ENCODE data around the gene RBM6. TPM values are rescaled to one million over a fixed set of nuclear protein-coding genes. Genes with fewer than 3 reads are reported as not detected.

The RBM6 gene
- polyA plus RNA-seq, 1 of the 3 experiments (the other 2 are of a cell fraction): 67.4 TPM

DNA sequence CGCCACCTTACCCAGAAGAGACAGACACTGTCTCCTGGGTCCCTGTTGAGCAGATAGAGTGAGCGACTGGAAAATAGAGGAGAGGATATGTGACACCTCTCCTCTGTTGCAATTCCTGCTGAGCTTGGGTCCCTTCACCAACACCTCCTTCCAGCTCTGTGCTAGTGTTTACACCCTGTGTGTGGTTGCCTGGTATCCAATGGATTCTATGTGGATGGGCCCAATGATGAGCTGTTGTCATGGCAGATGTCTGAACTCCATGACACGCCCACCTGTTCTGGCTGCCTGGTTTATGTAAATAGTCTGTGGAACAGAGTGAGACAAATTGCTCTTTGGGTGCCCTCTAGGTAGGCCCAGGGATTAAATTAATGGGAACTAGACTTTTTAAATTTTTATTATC, 172.5 kb downstream of the RBM6 start:
- no peaks in the 10 kb centered on the region for H3K4me1 ChIP-seq (ENCODE audit: control insufficient read depth in 1 of 2, insufficient read depth in 2 of 2, low read depth in 1 of 2, low read length in 1 of 2)
- TF ChIP-seq IRF3 (IDR thresholded peaks at IDR 0.05; ENCODE audit: low read depth, low read length) (no peak), MXI1 (IDR thresholded peaks at IDR 0.05; ENCODE audit: low read depth, low read length) (no peak), TCF12 (IDR thresholded peaks at IDR 0.05) (no peak), REST (IDR thresholded peaks at IDR 0.05; ENCODE audit: low read depth, low read length) (no peak), JUND (IDR thresholded peaks at IDR 0.05) (no peak), CHD2 (IDR thresholded peaks at IDR 0.05; ENCODE audit: low read length, partially characterized antibody) (no peak)
- TF ChIP-seq, protein P1, sequence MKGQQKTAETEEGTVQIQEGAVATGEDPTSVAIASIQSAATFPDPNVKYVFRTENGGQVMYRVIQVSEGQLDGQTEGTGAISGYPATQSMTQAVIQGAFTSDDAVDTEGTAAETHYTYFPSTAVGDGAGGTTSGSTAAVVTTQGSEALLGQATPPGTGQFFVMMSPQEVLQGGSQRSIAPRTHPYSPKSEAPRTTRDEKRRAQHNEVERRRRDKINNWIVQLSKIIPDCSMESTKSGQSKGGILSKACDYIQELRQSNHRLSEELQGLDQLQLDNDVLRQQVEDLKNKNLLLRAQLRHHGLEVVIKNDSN (IDR thresholded peaks at IDR 0.05; ENCODE audit: borderline replicate concordance, low read depth): no peak
- H4K20me1 ChIP-seq (ENCODE audit: insufficient read depth): peaks cover 12% of the 10 kb centered on the region; the same call in 1 of the 2 replicates
- no peaks in the 10 kb centered on the region for H3K27me3 ChIP-seq (ENCODE audit: insufficient read depth)
- H3F3A ChIP-seq (replicated peaks; ENCODE audit: insufficient read depth): peaks cover 38% of the 10 kb centered on the region
- H3K4me3 ChIP-seq (ENCODE audit: low read depth in 2 of 2, low read length in 1 of 2): no peak overlapping the region
- ChIA-PET CTCF (interaction anchor here (0.9 to 28.1 kb wide), 4 partner anchors 8 to 73 kb away, joined by 3 to 684 read pairs (median 4); partner anchors contain the start of gene GNAT1), POLR2A (no interaction called here)
- H3K79me2 ChIP-seq (ENCODE audit: insufficient read depth): 0 out of 2 replicates have a peak, but pooled peaks cover 3% of the 10 kb centered on the region
- H3K9me2 ChIP-seq: no peaks in the 10 kb centered on the region
- H3K36me3 ChIP-seq (replicated peaks in 1 of 2; ENCODE audit: control insufficient read depth in 1 of 2, insufficient read depth in 2 of 2, low read length in 1 of 2): peaks cover 78 to 92% of the 10 kb centered on the region in 2 experiments
- WGBS (ENCODE audit: low lambda C conversion rate): 98% methylated on average over 3 of the region's 3 CpGs
- H2AFZ ChIP-seq (ENCODE audit: low read depth): no peak overlapping the region
- H3K9ac ChIP-seq: no peak overlapping the region
- no peaks in the 10 kb centered on the region for H3K9me3 ChIP-seq
- H3K4me2 ChIP-seq: no peak overlapping the region
- no peak for DNase-seq
- no peak overlapping the region for H3K27ac ChIP-seq (ENCODE audit: low read depth in 2 of 2, low read length in 1 of 2)

DNA sequence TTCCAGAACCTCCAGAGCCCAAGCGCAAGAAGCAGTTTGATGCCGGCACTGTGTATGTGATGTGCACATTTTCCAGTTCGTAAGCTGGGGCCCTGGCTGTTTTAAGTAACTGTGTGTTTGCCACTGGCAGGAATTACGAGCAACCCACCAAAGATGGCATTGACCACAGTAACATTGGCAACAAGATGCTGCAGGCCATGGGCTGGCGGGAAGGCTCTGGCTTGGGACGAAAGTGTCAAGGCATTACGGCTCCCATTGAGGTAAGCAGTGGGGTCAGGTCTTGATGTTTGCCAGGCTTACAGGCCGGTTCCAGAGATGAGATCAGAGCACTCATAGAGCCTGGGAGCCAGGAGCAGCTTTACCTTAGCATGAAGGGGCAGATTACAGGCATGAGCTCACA, 177.2 kb downstream of the RBM6 start:
- DNase-seq: no peak
- Histone ChIP-seq H3K27ac (ENCODE audit: low read depth in 2 of 2, low read length in 1 of 2) (no peak overlapping the region), H3K9ac (no peak overlapping the region), H3K4me2 (no peak overlapping the region), H3K9me3 (no peaks in the 10 kb centered on the region), H2AFZ (ENCODE audit: low read depth) (no peak overlapping the region), H3K9me2 (no peaks in the 10 kb centered on the region), H3K36me3 (replicated peaks in 1 of 2; ENCODE audit: control insufficient read depth in 1 of 2, insufficient read depth in 2 of 2, low read length in 1 of 2) (peaks cover 52 to 74% of the 10 kb centered on the region in 2 experiments), H3K4me1 (ENCODE audit: control insufficient read depth in 1 of 2, insufficient read depth in 2 of 2, low read depth in 1 of 2, low read length in 1 of 2) (peaks cover 0 to 7% of the 10 kb centered on the region in 2 experiments; a peak in 1 of 4 replicates), H3K79me2 (ENCODE audit: insufficient read depth) (no peaks in the 10 kb centered on the region), H3K27me3 (ENCODE audit: insufficient read depth) (no peaks in the 10 kb centered on the region), H3K4me3 (ENCODE audit: low read depth in 2 of 2, low read length in 1 of 2) (no peak overlapping the region), H3F3A (replicated peaks; ENCODE audit: insufficient read depth) (peaks cover 49% of the 10 kb centered on the region), H4K20me1 (ENCODE audit: insufficient read depth) (peaks cover 23% of the 10 kb centered on the region; the same call in 1 of the 2 replicates)
- ChIA-PET POLR2A (no interaction called here), CTCF (interaction anchor here (0.6 to 28.1 kb wide), 3 partner anchors 37 to 125 kb away, joined by 3 to 684 read pairs (median 4); partner anchors contain the start of gene GNAT1)
- 95% methylated on average over 4 of the region's 8 CpGs for WGBS (ENCODE audit: low lambda C conversion rate)
- TF ChIP-seq, protein P1 (IDR thresholded peaks at IDR 0.05; ENCODE audit: borderline replicate concordance, low read depth): no peak
- TF ChIP-seq RFX5 (IDR thresholded peaks at IDR 0.05; ENCODE audit: low read length): no peak
- TF ChIP-seq POLR2AphosphoS5 (IDR thresholded peaks at IDR 0.05; ENCODE audit: low read depth, low read length): no peak
- TF ChIP-seq JUND (IDR thresholded peaks at IDR 0.05): no peak
- no peak for TF ChIP-seq RCOR1 (IDR thresholded peaks at IDR 0.05; ENCODE audit: low read length)
- TF ChIP-seq MXI1 (IDR thresholded peaks at IDR 0.05; ENCODE audit: low read depth, low read length): no peak
- TF ChIP-seq TCF12 (IDR thresholded peaks at IDR 0.05): no peak
